Cardiac muscle cell (in vitro differentiated cells and primary cell): ENCODE measurements around the gene L3MBTL4. TPM values are rescaled to one million over a fixed set of nuclear protein-coding genes. Genes with fewer than 3 reads are reported as not detected.

Source experiments
- DNase-seq, 2 donors: peaks; one replicate each; pipeline versions ENCODE4 v3.0.0 to v3.0.0-alpha.2; 2010 to 2017; ENCODE audit warnings: low read depth in 1 of 2, low spot score in 1 of 2
- H3K27ac ChIP-seq: fragments of 200-600 bp; sonication (generic); 2 replicates; pipeline ENCODE4 v1.5.1; 2016
- H3K27me3 ChIP-seq: fragments of 200-600 bp; sonication (generic); 2 replicates; pipeline ENCODE4 v1.6.0; 2016; ENCODE audit warnings: control low read depth
- H3K36me3 ChIP-seq: fragments of 200-600 bp; sonication (generic); 2 replicates; pipeline ENCODE4 v1.5.1; 2016; ENCODE audit warnings: control low read depth
- H3K4me1 ChIP-seq: fragments of 200-600 bp; sonication (generic); 2 replicates; pipeline ENCODE4 v1.8.1; 2017; ENCODE audit warnings: low read depth, mild to moderate bottlenecking, mixed run types
- H3K4me3 ChIP-seq: fragments of 200-600 bp; sonication (generic); 2 replicates; pipeline ENCODE4 v1.5.1; 2016; ENCODE audit warnings: mild to moderate bottlenecking
- H3K9me3 ChIP-seq: fragments of 200-600 bp; sonication (generic); 2 replicates; pipeline ENCODE4 v1.5.1; 2017; ENCODE audit warnings: low read depth, mild to moderate bottlenecking, control low read depth
- CTCF ChIP-seq: IDR thresholded peaks from 2 replicates; pipeline ENCODE4 v1.5.1; 2012; ENCODE audit warnings: low read depth, mild to moderate bottlenecking, low read length
- polyA plus RNA-seq: library from polyadenylated mRNA; unstranded; fragments of >200 nt; fragmentation: Nextera tagmentation; extraction: Ambion mirVana; gene quantifications from 2 replicates; pipeline ENCODE4 v1.2.1, GENCODE V29; 2016
- total RNA-seq: library from RNA; depleted of rRNA; stranded (reverse); fragments of >200 nt; gene quantifications from 2 replicates; pipeline ENCODE4 v1.2.3, GENCODE V29; 2016

Gene L3MBTL4
- total and polyA plus RNA-seq, 2 experiments from 2014 or later, result 4.4 to 7.7 TPM

- no peaks in the 10 kb centered on the region for H3K36me3 ChIP-seq
- H3K4me3 ChIP-seq, result no peak overlapping the region
- no peak for DNase-seq
- TF ChIP-seq CTCF, result no peak
- no peaks in the 10 kb centered on the region for H3K27me3 ChIP-seq
- H3K9me3 ChIP-seq, result no peaks in the 10 kb centered on the region
- H3K27ac ChIP-seq, result no peak overlapping the region
- peaks cover 20% of the 10 kb centered on the region for H3K4me1 ChIP-seq
Measured at GRCh38 chr18:6362559-6363129, 52.1 kb downstream of the L3MBTL4 start.

DNA sequence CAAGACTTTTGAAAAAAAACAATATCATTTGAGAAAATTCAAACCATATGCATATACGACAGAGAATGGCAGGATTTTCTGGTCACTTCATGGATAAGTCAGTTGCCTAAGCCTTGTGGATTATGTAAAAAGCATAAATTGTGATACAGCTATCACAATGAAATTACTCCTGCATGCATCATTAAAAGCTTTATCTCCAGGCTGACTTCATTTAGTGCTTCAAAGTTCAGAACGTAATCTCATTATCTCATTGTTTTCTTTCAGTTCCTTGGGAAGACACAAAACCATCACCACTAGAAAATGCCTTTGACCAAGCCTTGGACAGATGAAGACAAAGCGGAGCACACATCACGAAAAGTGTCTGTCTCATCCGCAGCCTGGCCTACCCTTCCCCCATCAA is 57.0 kb downstream of the L3MBTL4 start:
- H3K27ac ChIP-seq, result no peak overlapping the region
- H3K27me3 ChIP-seq, result no peaks in the 10 kb centered on the region
- H3K4me1 ChIP-seq, result no peaks in the 10 kb centered on the region
- no peak for TF ChIP-seq CTCF
- H3K36me3 ChIP-seq, result no peaks in the 10 kb centered on the region
- DNase-seq, result no peak
- H3K9me3 ChIP-seq, result no peaks in the 10 kb centered on the region
- H3K4me3 ChIP-seq, result no peak overlapping the region

GRCh38 chr18:6355789-6356589 is 58.7 kb downstream of the L3MBTL4 start:
- Histone ChIP-seq H3K27me3 (no peaks in the 10 kb centered on the region), H3K4me3 (no peak overlapping the region), H3K4me1 (no peaks in the 10 kb centered on the region), H3K36me3 (no peaks in the 10 kb centered on the region), H3K9me3 (no peaks in the 10 kb centered on the region), H3K27ac (no peak overlapping the region)
- DNase-seq, result no peak
- TF ChIP-seq CTCF, result no peak

DNA sequence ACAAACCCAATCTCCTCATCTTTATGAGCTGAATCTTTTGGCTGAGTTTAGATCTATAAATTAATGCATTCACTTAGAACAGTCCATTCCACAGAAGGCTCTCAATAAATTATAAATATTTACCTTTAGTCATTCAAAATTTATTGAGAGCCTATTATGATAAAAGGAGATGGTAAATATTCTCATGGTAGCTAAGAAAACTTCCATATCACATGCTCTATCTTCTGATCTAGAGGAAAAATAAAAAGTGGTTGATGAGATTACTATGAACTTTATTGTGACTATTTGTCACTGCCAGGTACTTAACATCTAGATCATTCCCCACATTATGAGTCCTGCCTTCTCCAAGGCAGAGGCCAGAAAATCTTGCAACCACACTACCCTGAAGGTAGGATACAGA is 62.4 kb downstream of the L3MBTL4 start:
- no peak overlapping the region for H3K27ac ChIP-seq
- no peaks in the 10 kb centered on the region for H3K4me1 ChIP-seq
- no peak overlapping the region for H3K4me3 ChIP-seq
- no peak for DNase-seq
- no peaks in the 10 kb centered on the region for H3K9me3 ChIP-seq
- H3K36me3 ChIP-seq, result no peaks in the 10 kb centered on the region
- TF ChIP-seq CTCF, result no peak
- no peaks in the 10 kb centered on the region for H3K27me3 ChIP-seq

DNA sequence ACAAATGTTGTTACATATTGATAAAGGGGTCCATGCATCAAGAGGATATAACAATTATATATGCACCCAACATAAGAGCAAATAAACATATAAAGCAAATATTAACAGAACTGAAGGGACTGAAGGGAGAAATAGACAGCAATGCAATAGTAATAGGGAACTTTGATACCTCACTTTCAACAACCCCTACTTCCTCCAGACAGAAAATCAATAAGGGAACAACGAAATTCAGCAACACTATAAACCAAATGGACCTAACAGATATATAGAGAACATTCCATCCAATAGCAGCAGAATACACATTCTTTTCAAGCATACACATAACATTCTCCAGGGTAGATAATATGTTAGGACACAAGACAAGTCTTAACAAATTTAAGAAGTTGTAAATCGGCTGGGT is 71.7 kb downstream of the L3MBTL4 start:
- H3K27me3 ChIP-seq, result no peaks in the 10 kb centered on the region
- TF ChIP-seq CTCF, result no peak
- no peak for DNase-seq
- H3K27ac ChIP-seq, result no peak overlapping the region
- H3K36me3 ChIP-seq, result no peaks in the 10 kb centered on the region
- H3K4me1 ChIP-seq, result no peaks in the 10 kb centered on the region
- no peaks in the 10 kb centered on the region for H3K9me3 ChIP-seq
- no peak overlapping the region for H3K4me3 ChIP-seq
